Frontal cortex (tissue), 4 donors: ENCODE results near the gene GMDS. TPM values are rescaled to one million over a fixed set of nuclear protein-coding genes. Genes with fewer than 3 reads are reported as not detected.
A peak's percentile ranks its signal among the peaks of the same experiment; 100 is the strongest.

Experiments
- DNase-seq, 2 donors: peaks; one replicate each; pipeline ENCODE4 v3.0.0; 2012; ENCODE audit warnings: low spot score in 2 of 2
- FAIRE-seq: peaks from 2 replicates; lab custom pipeline; 2012; peaks lifted over from hg19 to GRCh38; lab: Jason Lieb, UNC
- total RNA-seq: library from RNA; depleted of rRNA; stranded (reverse); fragments of >200 nt; gene quantifications from one replicate; pipeline ENCODE4 v1.2.3, GENCODE V29; 2014
- donor health status: control.
- donor health status: control.
- donor health status: control.

Gene GMDS
- total RNA-seq, 1 donor from 2014 or later, result 5.3 TPM

GRCh38 chr6:1611322-1611571 lies 634.2 kb downstream of the GMDS start:
- no peak for FAIRE-seq

GRCh38 chr6:1610497-1611321 lies 634.7 kb downstream of the GMDS start:
- FAIRE-seq (no peak), DNase-seq (peak in 1 of 2 donors; percentile 32)

More at GRCh38 chr6:1611322-1611571, 634.2 kb downstream of the GMDS start:
- DNase-seq, result no peak

- FAIRE-seq, result no peak
- DNase-seq, result peak; percentile 86 to 88
Measured at GRCh38 chr6:1609648-1610496, 635.5 kb downstream of the GMDS start, which contains the start of gene FOXC1. Gene FOXC1 (plus strand): TSS chr6:1609915. CDS start chr6:1610446, 531 bp downstream.

GRCh38 chr6:1609041-1609647 lies 636.3 kb downstream of the GMDS start:
- FAIRE-seq (no peak), DNase-seq (peak in 1 of 2 donors; percentile 19)

DNA sequence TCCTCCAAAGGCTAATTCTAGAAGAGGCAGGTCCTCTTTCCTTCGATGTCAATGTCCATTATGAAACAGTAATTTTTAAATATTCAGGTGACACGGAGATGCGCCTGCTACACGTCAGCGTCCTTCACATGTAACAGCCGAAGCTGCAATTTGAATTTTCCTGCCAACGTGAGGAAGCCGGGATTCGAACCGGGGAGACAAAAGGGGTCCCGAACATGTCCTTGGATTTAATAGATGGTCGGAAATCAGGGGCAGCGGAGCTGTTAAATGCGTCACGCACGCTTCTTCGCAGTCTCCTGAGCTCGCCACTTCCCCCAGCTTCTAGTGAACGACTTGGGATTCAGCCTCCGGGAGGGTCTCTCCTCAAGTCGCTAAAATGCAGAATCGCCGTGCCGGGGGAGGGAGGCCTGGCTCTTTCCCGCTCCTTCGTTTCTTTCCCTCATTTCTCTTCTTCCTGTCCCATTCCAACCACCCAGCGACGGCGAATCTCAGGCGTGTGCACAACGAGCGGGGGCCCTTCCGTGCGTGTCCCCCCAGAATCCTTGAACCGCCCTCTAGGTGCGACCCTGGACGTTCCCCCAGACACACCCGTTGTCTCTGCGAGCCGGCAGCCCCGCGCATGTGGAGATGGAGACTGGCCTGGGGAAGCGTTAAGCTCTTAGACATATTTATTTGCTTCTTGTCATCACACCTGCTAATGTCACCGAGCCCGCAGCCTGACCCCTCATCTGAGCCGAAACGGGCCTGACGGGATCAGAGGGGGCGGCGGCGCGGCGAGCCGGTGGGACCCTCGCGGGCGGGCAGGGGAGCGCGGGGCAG lies 637.0 kb downstream of the GMDS start:
- DNase-seq (no peak), FAIRE-seq (no peak)

DNA sequence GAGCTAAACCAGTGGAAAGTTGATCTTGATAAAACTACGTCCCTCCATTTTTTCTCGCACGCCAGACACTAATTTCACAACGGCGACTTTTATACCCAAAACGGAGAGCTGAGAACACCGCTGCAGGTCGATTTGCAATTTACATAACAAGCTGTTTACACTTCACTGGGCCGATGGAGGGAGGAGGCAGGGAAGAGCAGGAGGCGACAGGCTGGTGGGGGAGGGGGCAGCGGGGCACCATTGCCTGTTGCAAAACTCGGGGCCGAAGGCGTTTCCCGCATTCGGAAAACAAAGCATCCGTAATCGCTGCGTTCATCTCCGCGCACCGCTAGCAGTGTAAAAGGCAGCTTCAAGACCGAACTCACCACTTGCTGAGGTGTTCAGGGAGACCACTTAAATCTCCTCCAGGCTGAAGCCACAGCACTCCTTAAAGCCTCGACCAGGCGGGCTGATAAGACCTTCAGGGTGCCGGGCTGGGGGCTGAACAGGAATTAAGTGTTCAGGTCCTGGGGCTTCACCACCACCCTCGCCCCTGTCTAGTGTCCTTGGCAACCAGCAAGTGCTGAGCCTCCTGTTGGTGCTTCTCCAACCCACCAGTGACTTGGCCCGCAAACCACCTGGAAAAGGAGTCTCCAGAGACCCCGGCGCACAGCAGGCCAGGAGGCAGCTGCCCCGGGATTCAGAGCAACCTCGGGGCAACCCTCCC lies 637.7 kb downstream of the GMDS start:
- FAIRE-seq, result no peak

GRCh38 chr6:1606780-1607515 lies 638.5 kb downstream of the GMDS start:
- FAIRE-seq, result no peak
- DNase-seq, result peak in 1 of 2 donors; percentile 36

More for the DNA sequence above, 637.7 kb downstream of the GMDS start:
- DNase-seq, result peak in 1 of 2 donors; percentile 29

GRCh38 chr6:1605893-1606779 lies 639.3 kb downstream of the GMDS start:
- FAIRE-seq (no peak), DNase-seq (peak in 1 of 2 donors; percentile 32)

DNA sequence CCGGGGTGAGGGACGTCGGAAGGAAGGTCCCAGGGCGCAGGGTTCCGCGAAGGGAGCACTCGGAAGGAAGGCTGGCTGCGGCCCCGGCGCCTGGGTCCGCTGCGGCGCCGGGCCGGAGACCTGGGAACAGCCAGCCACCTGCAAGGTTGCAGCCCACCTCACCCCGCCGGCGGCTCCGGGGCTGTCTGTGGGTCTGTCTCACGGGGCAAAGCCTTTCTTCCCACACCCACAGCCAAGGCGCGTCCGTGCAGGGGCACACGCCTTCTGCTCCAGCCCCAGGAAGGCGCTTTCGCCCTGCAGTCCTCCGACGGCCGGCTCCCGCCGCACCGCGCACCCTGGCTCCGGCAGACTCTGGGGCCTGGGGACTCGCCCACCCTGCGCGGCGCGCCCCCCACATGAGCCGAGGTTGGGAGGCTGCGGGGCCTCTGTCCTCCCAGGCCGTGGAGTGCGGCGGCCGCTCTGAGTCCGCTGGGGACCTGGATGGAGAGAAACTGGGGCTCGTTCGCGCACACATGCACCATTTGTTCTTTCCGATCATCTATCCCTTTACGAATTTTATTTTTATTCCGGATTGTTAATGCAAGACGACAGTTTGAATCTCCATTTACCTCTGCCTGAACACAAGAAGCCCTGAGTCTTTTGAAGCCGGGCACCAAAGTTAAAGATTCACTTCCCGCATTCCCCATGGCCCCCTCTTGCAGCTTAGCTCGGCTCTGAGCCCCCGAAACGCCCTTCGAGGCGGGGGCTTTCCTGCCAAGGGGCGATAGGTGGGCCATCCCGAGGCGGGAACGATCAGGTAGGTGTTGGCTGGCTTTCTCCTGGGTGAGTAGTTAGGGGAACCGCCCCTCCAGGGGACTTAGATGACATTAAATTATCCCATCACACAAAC lies 640.2 kb downstream of the GMDS start:
- FAIRE-seq (no peak), DNase-seq (peak in 1 of 2 donors; percentile 27)

GRCh38 chr6:1604158-1605003 lies 641.0 kb downstream of the GMDS start:
- FAIRE-seq (no peak), DNase-seq (peak; percentile 82 to 86)

DNA sequence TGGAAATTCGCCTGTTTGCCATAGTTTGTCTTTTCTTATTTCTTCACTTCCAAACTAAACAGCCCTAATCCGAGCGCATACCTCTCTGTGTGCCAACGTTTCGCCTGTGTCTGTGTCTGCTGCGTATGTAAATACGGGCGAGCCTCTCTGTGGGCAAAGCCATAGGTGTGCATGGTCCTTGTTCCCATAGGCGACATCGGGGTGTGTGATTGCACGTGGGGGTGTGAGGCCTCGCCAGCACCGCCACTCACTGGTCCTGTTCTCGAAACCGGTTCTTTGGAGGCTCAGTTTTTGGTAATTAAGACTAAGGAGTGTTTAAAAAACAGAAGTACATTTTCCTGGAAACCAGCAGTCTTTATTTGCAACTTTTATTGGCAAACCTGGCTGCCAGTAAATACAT lies 641.7 kb downstream of the GMDS start:
- no peak for FAIRE-seq
- no peak for DNase-seq

DNA sequence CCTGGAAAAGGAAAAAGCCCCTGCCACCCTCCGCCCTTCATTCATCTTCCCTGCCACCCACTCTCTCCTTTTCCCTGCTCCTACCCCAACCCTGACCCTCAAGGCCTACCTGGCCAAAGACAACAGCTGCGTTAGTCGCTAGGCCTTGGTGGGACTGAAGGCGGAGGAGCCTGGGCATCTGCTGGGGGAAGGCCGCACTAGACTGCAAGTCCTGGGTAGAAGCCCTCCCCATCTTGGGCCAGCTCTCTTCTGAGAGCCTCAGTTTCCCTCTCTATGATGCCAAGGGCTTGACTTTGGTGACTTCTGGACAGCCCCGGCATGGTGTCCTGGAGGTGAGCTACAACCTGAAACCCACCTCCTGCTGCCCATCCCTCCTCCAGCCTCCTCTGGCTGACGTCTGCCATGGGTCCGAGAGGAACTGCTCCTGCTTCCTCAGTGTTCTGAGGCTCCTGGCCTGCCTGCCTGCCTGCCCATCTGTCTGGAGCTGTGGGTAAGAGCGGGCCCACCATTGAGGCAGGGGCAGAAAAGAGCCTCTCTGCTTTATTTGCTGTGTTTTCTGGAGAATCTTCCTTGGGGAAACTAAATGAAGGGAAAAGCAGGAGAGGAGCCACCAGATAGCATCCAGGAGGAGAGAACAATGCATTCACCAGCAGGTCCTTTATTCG lies 643.2 kb downstream of the GMDS start:
- DNase-seq, result no peak
- FAIRE-seq, result no peak

DNA sequence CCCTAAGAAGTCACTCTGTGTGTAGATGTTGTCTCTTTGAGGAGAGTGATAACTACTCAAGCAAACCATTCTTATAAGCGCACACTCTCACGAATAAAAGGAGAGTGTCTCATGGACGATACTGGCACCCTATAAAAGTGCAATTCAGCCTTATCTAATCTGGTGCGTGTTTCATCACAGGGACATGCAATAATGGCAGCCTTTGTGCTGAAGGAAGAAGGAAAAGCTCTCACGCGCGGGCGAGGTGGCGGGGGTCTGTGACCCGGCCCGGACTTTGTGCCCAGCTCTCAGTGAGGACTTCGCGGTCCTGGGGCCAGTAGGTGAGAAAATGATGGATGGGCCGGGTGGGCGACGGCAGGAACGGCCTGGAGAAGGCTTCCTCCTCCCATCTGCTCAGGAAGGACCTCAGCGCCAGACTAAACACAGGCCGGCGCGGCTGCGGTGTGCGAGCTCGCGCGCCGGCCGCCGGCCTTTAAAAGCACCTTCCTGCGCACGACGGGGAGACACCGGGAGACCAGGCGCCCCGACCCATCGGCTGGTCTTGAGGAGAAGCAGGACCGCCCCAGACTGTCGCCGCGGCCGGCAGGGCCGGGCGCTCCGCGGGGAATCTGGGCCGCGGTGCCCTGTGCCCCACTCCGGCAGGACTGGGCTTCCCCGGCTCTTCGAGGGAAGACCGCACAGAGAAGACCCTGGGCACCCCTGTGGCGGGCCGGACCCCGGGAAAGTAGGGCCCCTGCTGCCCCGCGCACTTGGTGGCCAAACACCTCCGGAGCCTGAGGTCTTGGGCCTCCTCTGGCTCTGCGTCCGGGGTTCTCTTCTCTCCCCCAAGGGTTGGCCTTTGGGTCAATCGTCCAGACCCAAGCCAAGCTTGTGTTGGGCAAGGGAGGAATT lies 644.0 kb downstream of the GMDS start:
- DNase-seq (no peak), FAIRE-seq (no peak)

- FAIRE-seq (no peak), DNase-seq (no peak)
Measured at GRCh38 chr6:1600764-1601157, 644.6 kb downstream of the GMDS start.
